Esophagus muscularis mucosa (tissue), 4 donors: ENCODE results near the gene SLC4A5. TPM values are rescaled to one million over a fixed set of nuclear protein-coding genes. Genes with fewer than 3 reads are reported as not detected.
"Not testable (repeated sequence)": the region's sequence is repeated elsewhere in the genome, so short reads cannot be mapped to it uniquely, and the experiment has no call there.

ENCODE experiments used
- DNase-seq: peaks from one replicate; pipeline ENCODE4 v3.0.0-alpha.2; 2017; ENCODE audit errors: extremely low spot score
- H3K27ac ChIP-seq, 4 donors: fragments of 200-600 bp; sonication (generic); replicated peaks in 1 of 4; 1 replicate in 3 of 4; 2 replicates in 1 of 4; pipeline ENCODE4 v1.5.1; 2016 to 2019; ENCODE audit warnings: mild to moderate bottlenecking in 1 of 4
- H3K27me3 ChIP-seq, 4 donors: fragments of 200-600 bp; sonication (generic); one replicate each; pipeline versions ENCODE4 v1.5.1 to v1.6.0; 2016 to 2019
- H3K36me3 ChIP-seq, 4 donors: fragments of 200-600 bp; sonication (generic); one replicate each; pipeline ENCODE4 v1.5.1; 2016 to 2019
- H3K4me1 ChIP-seq, 4 donors: fragments of 200-600 bp; sonication (generic); one replicate each; pipeline ENCODE4 v1.5.1; 2016 to 2019
- H3K4me3 ChIP-seq, 4 donors: fragments of 200-600 bp; sonication (generic); 1 replicate in 2 of 4; 2 replicates in 2 of 4; pipeline ENCODE4 v1.5.1; 2016 to 2019; ENCODE audit warnings: mild to moderate bottlenecking in 4 of 4, moderate library complexity in 1 of 4
- H3K9me3 ChIP-seq, 4 donors: fragments of 200-600 bp; sonication (generic); 1 replicate in 3 of 4; 2 replicates in 1 of 4; pipeline ENCODE4 v1.5.1; 2016 to 2019
- EP300 ChIP-seq: sonication (generic); formaldehyde crosslinking; IDR thresholded peaks from one replicate; pipeline ENCODE4 v1.6.1; 2017; ENCODE audit warnings: antibody characterized with exemption
- POLR2A ChIP-seq: fragments of 450-650 bp; IDR thresholded peaks from one replicate; pipeline ENCODE4 v1.6.1; 2017; ENCODE audit warnings: antibody characterized with exemption, moderate library complexity, mild to moderate bottlenecking, low read depth
- POLR2AphosphoS5 ChIP-seq, 2 donors: sonication (generic); formaldehyde crosslinking; IDR thresholded peaks; one replicate each; pipeline ENCODE4 v1.6.1; 2017; ENCODE audit warnings: antibody characterized with exemption in 2 of 2
- WGBS: methylation state at CpG from one replicate; pipeline ENCODE4 v1.1.5; 2018; 5-methylcytosine and 5-hydroxymethylcytosine counted together
- intact Hi-C: fragments of 100-400 bp; cut with DNase I; formaldehyde crosslinking; loops from one replicate; pipeline ENCODE4 v1.15.1; 2023
- total RNA-seq, 4 donors: library from RNA; depleted of rRNA; stranded (reverse); fragments of >200 nt; gene quantifications; one replicate each; pipeline versions ENCODE4 v1.1.0 to v1.2.1, GENCODE V29; 2016
- TF ChIP-seq, protein P1 (sequence below), 3 experiments: fragments of 200-600 bp in 2 of 3; fragments of 450-650 bp in 1 of 3; sonication (generic) in 2 of 3; IDR thresholded peaks; one replicate each; pipeline ENCODE4 v1.5.1; 2017 to 2019; ENCODE audit warnings: antibody characterized with exemption in 3 of 3, mild to moderate bottlenecking in 2 of 3, moderate library complexity in 1 of 3

SLC4A5 gene
- total RNA-seq, 4 donors from 2014 or later = 0.50 to 1.8 (median 1.4) TPM

GRCh38 chr2:74233648-74234047 lies 109.6 kb downstream of the SLC4A5 start:
- H3K36me3 ChIP-seq = peaks cover 0 to 17% (median 0%) of the 10 kb centered on the region in 4 donors
- no peak for DNase-seq
- no peaks in the 10 kb centered on the region for H3K27me3 ChIP-seq
- intact Hi-C loops = no loop called here
- H3K9me3 ChIP-seq = no peaks in the 10 kb centered on the region
- no peak overlapping the region for H3K4me3 ChIP-seq
- no peak overlapping the region for H3K27ac ChIP-seq
- H3K4me1 ChIP-seq = no peaks in the 10 kb centered on the region
- TF ChIP-seq POLR2A (no peak), EP300 (no peak), POLR2AphosphoS5 (IDR thresholded peaks at IDR 0.05) (no peak)
- TF ChIP-seq, protein P1, sequence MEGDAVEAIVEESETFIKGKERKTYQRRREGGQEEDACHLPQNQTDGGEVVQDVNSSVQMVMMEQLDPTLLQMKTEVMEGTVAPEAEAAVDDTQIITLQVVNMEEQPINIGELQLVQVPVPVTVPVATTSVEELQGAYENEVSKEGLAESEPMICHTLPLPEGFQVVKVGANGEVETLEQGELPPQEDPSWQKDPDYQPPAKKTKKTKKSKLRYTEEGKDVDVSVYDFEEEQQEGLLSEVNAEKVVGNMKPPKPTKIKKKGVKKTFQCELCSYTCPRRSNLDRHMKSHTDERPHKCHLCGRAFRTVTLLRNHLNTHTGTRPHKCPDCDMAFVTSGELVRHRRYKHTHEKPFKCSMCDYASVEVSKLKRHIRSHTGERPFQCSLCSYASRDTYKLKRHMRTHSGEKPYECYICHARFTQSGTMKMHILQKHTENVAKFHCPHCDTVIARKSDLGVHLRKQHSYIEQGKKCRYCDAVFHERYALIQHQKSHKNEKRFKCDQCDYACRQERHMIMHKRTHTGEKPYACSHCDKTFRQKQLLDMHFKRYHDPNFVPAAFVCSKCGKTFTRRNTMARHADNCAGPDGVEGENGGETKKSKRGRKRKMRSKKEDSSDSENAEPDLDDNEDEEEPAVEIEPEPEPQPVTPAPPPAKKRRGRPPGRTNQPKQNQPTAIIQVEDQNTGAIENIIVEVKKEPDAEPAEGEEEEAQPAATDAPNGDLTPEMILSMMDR (IDR thresholded peaks at IDR 0.05) = no peak

GRCh38 chr2:74232426-74232825 lies 110.8 kb downstream of the SLC4A5 start:
- intact Hi-C loops = no loop called here
- Histone ChIP-seq H3K27me3 (no peaks in the 10 kb centered on the region), H3K36me3 (peaks cover 0 to 17% (median 0%) of the 10 kb centered on the region in 4 donors), H3K4me1 (no peaks in the 10 kb centered on the region), H3K4me3 (no peak overlapping the region), H3K9me3 (no peaks in the 10 kb centered on the region), H3K27ac (no peak overlapping the region)
- TF ChIP-seq POLR2A (no peak), POLR2AphosphoS5 (IDR thresholded peaks at IDR 0.05) (no peak), EP300 (no peak)
- TF ChIP-seq, protein P1 (IDR thresholded peaks at IDR 0.05) = no peak
- no peak for DNase-seq
- WGBS = 83% methylated on average over 3 of the region's 6 CpGs

DNA sequence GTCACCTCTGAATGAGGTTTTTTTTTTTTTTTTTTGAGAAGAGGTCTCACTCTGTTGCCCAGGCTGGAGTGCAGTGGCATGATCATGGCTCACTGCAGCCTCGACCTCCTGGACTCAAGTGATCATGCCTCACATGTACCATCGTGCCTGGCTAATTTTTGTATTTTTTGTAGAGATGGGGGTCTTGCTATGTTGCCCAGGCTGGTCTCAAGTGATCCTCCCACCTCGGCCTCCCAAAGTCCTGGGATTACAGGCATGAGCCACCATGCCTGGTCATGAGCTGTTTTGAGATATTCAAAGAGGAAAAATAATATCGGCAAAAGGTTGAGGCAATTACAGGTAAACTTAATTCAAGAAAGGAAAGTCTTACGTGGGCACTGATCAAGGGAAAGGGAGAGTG lies 113.4 kb downstream of the SLC4A5 start:
- H3K36me3 ChIP-seq = peaks cover 0 to 14% (median 0%) of the 10 kb centered on the region in 4 donors
- H3K9me3 ChIP-seq, H3K4me3 ChIP-seq, H3K27ac ChIP-seq, DNase-seq, H3K27me3 ChIP-seq, intact Hi-C loops: not testable (repeated sequence)
- H3K4me1 ChIP-seq = peaks cover 11 to 13% (median 12%) of the 10 kb centered on the region in 4 donors
- WGBS = 93% methylated on average over 5 of the region's 5 CpGs

DNA sequence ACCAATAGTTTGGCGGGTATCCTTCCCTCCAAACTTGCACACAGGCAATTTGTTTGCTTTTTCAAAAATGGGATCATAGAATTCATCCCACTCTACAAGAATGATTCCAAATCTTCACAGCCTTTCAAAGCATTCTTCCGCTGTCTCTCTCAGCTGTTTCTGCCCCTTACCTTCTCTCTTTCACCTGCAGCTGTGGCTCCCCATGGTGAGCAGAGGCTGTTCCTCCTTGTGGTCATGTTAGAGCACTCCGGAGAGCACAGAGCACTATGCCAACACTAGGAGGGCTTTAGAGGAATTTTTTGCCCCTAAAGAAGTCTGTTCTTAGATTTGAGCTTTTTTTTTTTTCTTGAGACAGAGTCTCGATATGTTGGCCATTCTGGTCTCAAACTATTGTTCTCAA lies 114.4 kb downstream of the SLC4A5 start:
- Histone ChIP-seq H3K9me3 (no peaks in the 10 kb centered on the region), H3K4me1 (peaks cover 11 to 13% (median 12%) of the 10 kb centered on the region in 4 donors), H3K27ac (no peak overlapping the region), H3K4me3 (no peak overlapping the region), H3K27me3 (no peaks in the 10 kb centered on the region), H3K36me3 (peaks cover 0 to 8% (median 0%) of the 10 kb centered on the region in 4 donors)
- no peak for DNase-seq
- TF ChIP-seq POLR2AphosphoS5 (IDR thresholded peaks at IDR 0.05) = no peak
- no peak for TF ChIP-seq EP300
- no peak for TF ChIP-seq POLR2A
- TF ChIP-seq, protein P1 (IDR thresholded peaks at IDR 0.05) = no peak
- intact Hi-C loops = no loop called here
- WGBS = 95% methylated on average over 4 of the region's 4 CpGs

DNA sequence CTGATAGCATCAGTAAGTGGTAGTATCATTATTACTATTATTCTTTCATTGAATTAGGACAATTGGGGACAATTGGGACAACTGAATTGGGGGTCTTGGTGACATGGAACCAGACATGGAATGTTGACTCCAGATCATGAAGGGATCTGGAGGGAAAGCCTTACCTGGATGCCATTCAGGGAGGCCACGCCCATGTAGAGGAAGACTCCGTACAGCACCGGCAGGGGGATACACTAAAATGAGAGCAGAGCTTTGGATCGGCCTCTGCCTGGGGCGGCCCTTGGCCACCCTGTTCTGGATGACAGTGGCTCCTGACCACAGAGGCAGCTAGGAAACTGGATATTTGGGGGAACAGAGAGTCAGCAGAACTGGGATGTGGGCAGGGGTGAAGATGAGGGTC lies 115.6 kb downstream of the SLC4A5 start:
- TF ChIP-seq, protein P1 (IDR thresholded peaks at IDR 0.05) = no peak
- TF ChIP-seq EP300 = no peak
- no peak for TF ChIP-seq POLR2A
- no peak for TF ChIP-seq POLR2AphosphoS5 (IDR thresholded peaks at IDR 0.05)
- H3K27me3 ChIP-seq = no peaks in the 10 kb centered on the region
- no peaks in the 10 kb centered on the region for H3K9me3 ChIP-seq
- no peak overlapping the region for H3K4me3 ChIP-seq
- H3K4me1 ChIP-seq = peaks cover 11 to 13% (median 12%) of the 10 kb centered on the region in 4 donors
- intact Hi-C loops = no loop called here
- WGBS = 100% methylated on average over 3 of the region's 5 CpGs
- no peak overlapping the region for H3K27ac ChIP-seq
- DNase-seq = no peak
- no peaks in the 10 kb centered on the region for H3K36me3 ChIP-seq
